ENCODE data around the gene SETD1A.

The SETD1A gene

GRCh38 chr16:30922960-30923535, 34.5 kb upstream of the SETD1A start:
- DNase-seq: peak; percentile 90 to 96 (median 95)
- peaks cover 3% of the 10 kb centered on the region for H3K36me3 ChIP-seq (ENCODE audit: control insufficient read depth, insufficient read depth, low read length)
- no peaks in the 10 kb centered on the region for H3K9me3 ChIP-seq (ENCODE audit: control insufficient read depth, low read length)
- H3K4me1 ChIP-seq (ENCODE audit: control insufficient read depth, insufficient read depth, low read length, poor library complexity, severe bottlenecking): peaks cover 8% of the 10 kb centered on the region
- H3K27ac ChIP-seq (ENCODE audit: insufficient read depth, low read length, poor library complexity, severe bottlenecking): peak overlapping the region; percentile 83
- no peaks in the 10 kb centered on the region for H3K27me3 ChIP-seq (replicated peaks; ENCODE audit: control insufficient read depth, insufficient read depth, low read length, poor library complexity, severe bottlenecking)
- H3K4me3 ChIP-seq (ENCODE audit: insufficient read depth, low read depth, low read length, poor library complexity, severe bottlenecking): peak overlapping the region; percentile 70

GRCh38 chr16:30923554-30924075, 33.9 kb upstream of the SETD1A start, which contains the start of gene FBXL19:
Gene FBXL19 (plus strand): TSS chr16:30923572. CDS start chr16:30925755, 2,183 bp downstream.
- peaks cover 8% of the 10 kb centered on the region for H3K4me1 ChIP-seq (ENCODE audit: control insufficient read depth, insufficient read depth, low read length, poor library complexity, severe bottlenecking)
- H3K9me3 ChIP-seq (ENCODE audit: control insufficient read depth, low read length): no peaks in the 10 kb centered on the region
- peak within 1 kb of the TSS; percentile 70 for H3K4me3 ChIP-seq (ENCODE audit: insufficient read depth, low read depth, low read length, poor library complexity, severe bottlenecking)
- peak within 1 kb of the TSS; percentile 83 for H3K27ac ChIP-seq (ENCODE audit: insufficient read depth, low read length, poor library complexity, severe bottlenecking)
- H3K27me3 ChIP-seq (replicated peaks; ENCODE audit: control insufficient read depth, insufficient read depth, low read length, poor library complexity, severe bottlenecking): no peaks in the 10 kb centered on the region
- H3K36me3 ChIP-seq (ENCODE audit: control insufficient read depth, insufficient read depth, low read length): peaks cover 3% of the 10 kb centered on the region
- no peak for DNase-seq

- no peak for DNase-seq
- H3K36me3 ChIP-seq (ENCODE audit: control insufficient read depth, insufficient read depth, low read length): peaks cover 3% of the 10 kb centered on the region
- peaks cover 8% of the 10 kb centered on the region for H3K4me1 ChIP-seq (ENCODE audit: control insufficient read depth, insufficient read depth, low read length, poor library complexity, severe bottlenecking)
Measured at GRCh38 chr16:30924076-30924912, 33.3 kb upstream of the SETD1A start.

GRCh38 chr16:30924913-30925631, 32.5 kb upstream of the SETD1A start:
- H3K4me1 ChIP-seq (ENCODE audit: control insufficient read depth, insufficient read depth, low read length, poor library complexity, severe bottlenecking): peaks cover 8% of the 10 kb centered on the region
- no peak overlapping the region for H3K4me3 ChIP-seq (ENCODE audit: insufficient read depth, low read depth, low read length, poor library complexity, severe bottlenecking)
- peaks cover 3% of the 10 kb centered on the region for H3K36me3 ChIP-seq (ENCODE audit: control insufficient read depth, insufficient read depth, low read length)
- H3K9me3 ChIP-seq (ENCODE audit: control insufficient read depth, low read length): no peaks in the 10 kb centered on the region
- H3K27me3 ChIP-seq (replicated peaks; ENCODE audit: control insufficient read depth, insufficient read depth, low read length, poor library complexity, severe bottlenecking): no peaks in the 10 kb centered on the region
- no peak for DNase-seq
- no peak overlapping the region for H3K27ac ChIP-seq (ENCODE audit: insufficient read depth, low read length, poor library complexity, severe bottlenecking)

More at GRCh38 chr16:30924076-30924912, 33.3 kb upstream of the SETD1A start:
- Histone ChIP-seq H3K4me3 (ENCODE audit: insufficient read depth, low read depth, low read length, poor library complexity, severe bottlenecking) (peak overlapping the region; percentile 70), H3K27ac (ENCODE audit: insufficient read depth, low read length, poor library complexity, severe bottlenecking) (peak overlapping the region; percentile 23), H3K9me3 (ENCODE audit: control insufficient read depth, low read length) (no peaks in the 10 kb centered on the region), H3K27me3 (replicated peaks; ENCODE audit: control insufficient read depth, insufficient read depth, low read length, poor library complexity, severe bottlenecking) (no peaks in the 10 kb centered on the region)

GRCh38 chr16:30925632-30925987, 31.9 kb upstream of the SETD1A start:
- H3K27ac ChIP-seq (ENCODE audit: insufficient read depth, low read length, poor library complexity, severe bottlenecking): no peak overlapping the region
- H3K36me3 ChIP-seq (ENCODE audit: control insufficient read depth, insufficient read depth, low read length): peaks cover 3% of the 10 kb centered on the region
- DNase-seq: no peak
- no peaks in the 10 kb centered on the region for H3K27me3 ChIP-seq (replicated peaks; ENCODE audit: control insufficient read depth, insufficient read depth, low read length, poor library complexity, severe bottlenecking)
- no peaks in the 10 kb centered on the region for H3K9me3 ChIP-seq (ENCODE audit: control insufficient read depth, low read length)
- H3K4me3 ChIP-seq (ENCODE audit: insufficient read depth, low read depth, low read length, poor library complexity, severe bottlenecking): no peak overlapping the region
- peaks cover 8% of the 10 kb centered on the region for H3K4me1 ChIP-seq (ENCODE audit: control insufficient read depth, insufficient read depth, low read length, poor library complexity, severe bottlenecking)

GRCh38 chr16:30925995-30926811, 31.4 kb upstream of the SETD1A start:
- Histone ChIP-seq H3K27me3 (replicated peaks; ENCODE audit: control insufficient read depth, insufficient read depth, low read length, poor library complexity, severe bottlenecking) (no peaks in the 10 kb centered on the region), H3K27ac (ENCODE audit: insufficient read depth, low read length, poor library complexity, severe bottlenecking) (no peak overlapping the region), H3K9me3 (ENCODE audit: control insufficient read depth, low read length) (no peaks in the 10 kb centered on the region), H3K4me1 (ENCODE audit: control insufficient read depth, insufficient read depth, low read length, poor library complexity, severe bottlenecking) (peaks cover 8% of the 10 kb centered on the region), H3K36me3 (ENCODE audit: control insufficient read depth, insufficient read depth, low read length) (peaks cover 8% of the 10 kb centered on the region), H3K4me3 (ENCODE audit: insufficient read depth, low read depth, low read length, poor library complexity, severe bottlenecking) (no peak overlapping the region)
- DNase-seq: no peak

GRCh38 chr16:30926937-30927788, 30.4 kb upstream of the SETD1A start:
- Histone ChIP-seq H3K4me1 (ENCODE audit: control insufficient read depth, insufficient read depth, low read length, poor library complexity, severe bottlenecking) (peaks cover 4% of the 10 kb centered on the region), H3K4me3 (ENCODE audit: insufficient read depth, low read depth, low read length, poor library complexity, severe bottlenecking) (no peak overlapping the region), H3K36me3 (ENCODE audit: control insufficient read depth, insufficient read depth, low read length) (peaks cover 11% of the 10 kb centered on the region), H3K27me3 (replicated peaks; ENCODE audit: control insufficient read depth, insufficient read depth, low read length, poor library complexity, severe bottlenecking) (no peaks in the 10 kb centered on the region), H3K9me3 (ENCODE audit: control insufficient read depth, low read length) (no peaks in the 10 kb centered on the region), H3K27ac (ENCODE audit: insufficient read depth, low read length, poor library complexity, severe bottlenecking) (no peak overlapping the region)
- no peak for DNase-seq

GRCh38 chr16:30927789-30928378, 29.7 kb upstream of the SETD1A start:
- H3K9me3 ChIP-seq (ENCODE audit: control insufficient read depth, low read length): no peaks in the 10 kb centered on the region
- H3K4me3 ChIP-seq (ENCODE audit: insufficient read depth, low read depth, low read length, poor library complexity, severe bottlenecking): no peak overlapping the region
- no peak for DNase-seq
- peaks cover 4% of the 10 kb centered on the region for H3K4me1 ChIP-seq (ENCODE audit: control insufficient read depth, insufficient read depth, low read length, poor library complexity, severe bottlenecking)
- H3K27ac ChIP-seq (ENCODE audit: insufficient read depth, low read length, poor library complexity, severe bottlenecking): no peak overlapping the region
- H3K36me3 ChIP-seq (ENCODE audit: control insufficient read depth, insufficient read depth, low read length): peaks cover 15% of the 10 kb centered on the region
- H3K27me3 ChIP-seq (replicated peaks; ENCODE audit: control insufficient read depth, insufficient read depth, low read length, poor library complexity, severe bottlenecking): no peaks in the 10 kb centered on the region
